K562 (cell line): Measurements from ENCODE around the gene GJC2. TPM values are rescaled to one million over a fixed set of nuclear protein-coding genes. Genes with fewer than 3 reads are reported as not detected.

Experiments
- ADNP ChIP-seq: fragments of 200-800 bp; sonication (Bioruptor generic); IDR thresholded peaks from 2 replicates; pipeline ENCODE4 v1.6.1; 2016; ENCODE audit warnings: missing genetic modification characterization, missing compliant biosample characterization
- CGGBP1 ChIP-seq: fragments of 250-450 bp; sonication (Bioruptor Pico); IDR thresholded peaks from 2 replicates; pipeline ENCODE4 v1.9.0; 2021; ENCODE audit warnings: mild to moderate bottlenecking
- E2F4 ChIP-seq: sonication (generic); formaldehyde crosslinking; IDR thresholded peaks from 2 replicates; pipeline ENCODE4 v1.8.0; 2022; ENCODE audit warnings: mild to moderate bottlenecking, low read depth, missing genetic modification reagents
- FOXA3 ChIP-seq, 2 experiments: fragments of 450-650 bp in 1 of 2; sonication (generic) in 1 of 2; formaldehyde crosslinking; IDR thresholded peaks in 1 of 2; conservative IDR thresholded peaks in 1 of 2; 2 replicates each; pipeline versions ENCODE4 v1.4.0 to v1.8.0; 2020 to 2022; ENCODE audit warnings: mild to moderate bottlenecking in 2 of 2, missing genetic modification reagents in 1 of 2
- HMGN3 ChIP-seq: IDR thresholded peaks from 2 replicates; pipeline ENCODE4 v1.6.1; 2011; ENCODE audit warnings: borderline replicate concordance, low read depth, mild to moderate bottlenecking, mixed read lengths, low read length; ENCODE audit not compliant: insufficient read length; ENCODE audit errors: extremely low read depth
- MCM3 ChIP-seq: fragments of 450-650 bp; IDR thresholded peaks from 2 replicates; pipeline ENCODE4 v1.6.1; 2016
- PHB ChIP-seq: fragments of 250-450 bp; sonication (Bioruptor Pico); IDR thresholded peaks from 2 replicates; pipeline ENCODE4 v1.5.0; 2021
- POLR3G ChIP-seq: IDR thresholded peaks from 2 replicates; pipeline ENCODE4 v1.6.1; 2011; ENCODE audit not compliant: insufficient read length, insufficient replicate concordance; ENCODE audit errors: extremely low read depth
- SAP30 ChIP-seq: fragments of 200-600 bp; sonication (generic); IDR thresholded peaks from 2 replicates; pipeline ENCODE4 v1.6.1; 2012; ENCODE audit warnings: borderline replicate concordance, low read depth, mild to moderate bottlenecking, moderate library complexity, low read length, control low read depth, inconsistent platforms; ENCODE audit not compliant: insufficient read depth, poor library complexity, severe bottlenecking
- SP2 ChIP-seq: IDR thresholded peaks from 2 replicates; pipeline ENCODE4 v1.6.1; 2011; ENCODE audit warnings: mild to moderate bottlenecking, low read depth, low read length, moderate library complexity; ENCODE audit not compliant: poor library complexity, severe bottlenecking; ENCODE audit errors: extremely low read depth
- THRB ChIP-seq: fragments of 450-650 bp; formaldehyde crosslinking; conservative IDR thresholded peaks from 2 replicates; pipeline ENCODE4 v1.4.0; 2022; ENCODE audit warnings: mild to moderate bottlenecking, missing genetic modification characterization
- ZNF133 ChIP-seq: fragments of 250-450 bp; sonication (Bioruptor Pico); IDR thresholded peaks from 2 replicates; pipeline ENCODE4 v1.4.0; 2020; ENCODE audit warnings: mild to moderate bottlenecking
- ZNF592 ChIP-seq: fragments of 450-650 bp; IDR thresholded peaks from 2 replicates; pipeline ENCODE4 v1.6.1; 2017; ENCODE audit warnings: antibody characterized with exemption, mild to moderate bottlenecking
- polyA plus RNA-seq, 8 experiments: library from polyadenylated mRNA; depleted of rRNA in 4 of 8; stranded (reverse) in 5 of 8; unstranded in 3 of 8; fragments of >200 nt; fragmentation: Nextera tagmentation in 2 of 8; fragmentation: Illumina TruSeq in 1 of 8; extraction: Ambion mirVana in 2 of 8; extraction: Trizol in 1 of 8; gene quantifications; 2 replicates each; pipeline versions ENCODE4 v1.2.1 to v1.2.3, GENCODE V29; 2011 to 2014; ENCODE audit warnings: inconsistent platforms in 1 of 8, missing spikeins in 1 of 8
- total RNA-seq, 7 experiments: library from RNA; depleted of rRNA in 6 of 7; stranded (reverse); fragments of >200 nt in 6 of 7; fragmentation: Illumina TruSeq in 2 of 7; extraction: Trizol in 2 of 7; gene quantifications; 2 replicates each; pipeline versions ENCODE4 v1.2.1 to v1.2.3, GENCODE V29; 2011 to 2021; ENCODE audit warnings: low replicate concordance in 1 of 7
- TF ChIP-seq, protein P1 (sequence below), 2 experiments: fragments of 450-650 bp; conservative IDR thresholded peaks; 2 replicates each; pipeline ENCODE4 v1.6.1; 2017; ENCODE audit warnings: mild to moderate bottlenecking in 2 of 2, moderate library complexity in 2 of 2

The GJC2 gene
- total and polyA plus RNA-seq, 9 of the 15 experiments (the other 6 are each of a cell fraction or from before 2014, with no cell fraction given), result 0.03 to 0.62 (median 0.11) TPM; not detected in 2

- TF ChIP-seq, protein P1, sequence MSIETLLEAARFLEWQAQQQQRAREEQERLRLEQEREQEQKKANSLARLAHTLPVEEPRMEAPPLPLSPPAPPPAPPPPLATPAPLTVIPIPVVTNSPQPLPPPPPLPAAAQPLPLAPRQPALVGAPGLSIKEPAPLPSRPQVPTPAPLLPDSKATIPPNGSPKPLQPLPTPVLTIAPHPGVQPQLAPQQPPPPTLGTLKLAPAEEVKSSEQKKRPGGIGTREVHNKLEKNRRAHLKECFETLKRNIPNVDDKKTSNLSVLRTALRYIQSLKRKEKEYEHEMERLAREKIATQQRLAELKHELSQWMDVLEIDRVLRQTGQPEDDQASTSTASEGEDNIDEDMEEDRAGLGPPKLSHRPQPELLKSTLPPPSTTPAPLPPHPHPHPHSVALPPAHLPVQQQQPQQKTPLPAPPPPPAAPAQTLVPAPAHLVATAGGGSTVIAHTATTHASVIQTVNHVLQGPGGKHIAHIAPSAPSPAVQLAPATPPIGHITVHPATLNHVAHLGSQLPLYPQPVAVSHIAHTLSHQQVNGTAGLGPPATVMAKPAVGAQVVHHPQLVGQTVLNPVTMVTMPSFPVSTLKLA (conservative IDR thresholded peaks at IDR 0.05), result peak; percentile 9 to 18; a peak in 2 of 4 replicates
- no peak for TF ChIP-seq SP2
- no peak for TF ChIP-seq HMGN3
- TF ChIP-seq POLR3G, result no peak
- TF ChIP-seq MCM3, result no peak
- TF ChIP-seq CGGBP1 (CRISPR knock-in tag), result no peak
- TF ChIP-seq ZNF592, result no peak
- no peak for TF ChIP-seq PHB (CRISPR knock-in tag)
- peak; percentile 25 for TF ChIP-seq SAP30
- TF ChIP-seq FOXA3 (CRISPR knock-in tag; conservative IDR thresholded peaks at IDR 0.05 in 1 of 2, IDR thresholded peaks at IDR 0.05 in 1 of 2), result no peak
- TF ChIP-seq ADNP (tag), result no peak
- 0 out of 2 replicates have a peak, but pooled peaks have one; percentile 37 for TF ChIP-seq THRB (CRISPR knock-in tag)
- no peak for TF ChIP-seq E2F4
- no peak for TF ChIP-seq ZNF133 (CRISPR knock-in tag)
These were observed 47.5 kb upstream of the GJC2 start (continued) for GRCh38 chr1:228101994-228102790.
